Activated CD4-positive, alpha-beta T cell treated with anti-CD3 and anti-CD28 coated beads, Interleukin-10, Interleukin-2, amounts not matched to agents 100 ng/mL and 50 ng/mL, durations not matched to agents 16 hours and 8 hours (primary cell): ENCODE measurements around the gene PLB1.
"Not testable (repeated sequence)": the region's sequence is repeated elsewhere in the genome, so short reads cannot be mapped to it uniquely, and the experiment has no call there.

Source experiments
- DNase-seq: peaks from one replicate; pipeline ENCODE4 v3.0.0-alpha.2; 2020

The PLB1 gene

DNA sequence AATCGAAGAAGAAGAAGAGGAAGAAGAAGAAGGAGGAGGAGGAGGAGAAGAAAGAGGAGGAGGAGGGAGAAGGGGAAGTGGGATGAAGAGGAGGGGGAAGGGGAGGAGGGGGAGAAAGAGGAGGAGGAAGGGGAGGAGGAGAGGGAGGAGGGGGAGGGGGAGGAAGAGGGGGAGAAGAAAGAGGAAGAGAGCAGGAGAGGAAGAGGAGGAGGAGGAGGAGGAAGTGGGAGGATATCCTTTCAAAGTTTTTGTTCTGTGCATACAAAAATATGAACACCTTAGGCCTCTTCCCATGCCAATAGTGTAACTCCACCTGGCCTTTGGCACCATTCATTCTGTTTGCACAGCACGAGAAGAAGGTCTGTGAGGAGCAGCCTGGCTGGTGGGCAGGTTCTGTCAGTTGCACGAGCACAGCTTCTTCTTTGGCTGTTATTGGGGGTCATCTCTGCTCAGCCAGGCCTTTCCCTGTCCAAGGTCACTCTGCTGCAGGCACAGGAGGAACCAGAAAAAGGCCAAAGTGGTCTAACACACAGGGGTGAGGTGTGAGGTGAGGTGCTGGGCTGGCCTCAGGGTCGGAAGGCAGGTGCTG lies 25.8 kb upstream of the PLB1 start:
- no peak for DNase-seq

GRCh38 chr2:28470759-28471158 lies 25.1 kb upstream of the PLB1 start:
- no peak for DNase-seq

- DNase-seq, result no peak
Measured at GRCh38 chr2:28471214-28471613, 24.6 kb upstream of the PLB1 start.

DNA sequence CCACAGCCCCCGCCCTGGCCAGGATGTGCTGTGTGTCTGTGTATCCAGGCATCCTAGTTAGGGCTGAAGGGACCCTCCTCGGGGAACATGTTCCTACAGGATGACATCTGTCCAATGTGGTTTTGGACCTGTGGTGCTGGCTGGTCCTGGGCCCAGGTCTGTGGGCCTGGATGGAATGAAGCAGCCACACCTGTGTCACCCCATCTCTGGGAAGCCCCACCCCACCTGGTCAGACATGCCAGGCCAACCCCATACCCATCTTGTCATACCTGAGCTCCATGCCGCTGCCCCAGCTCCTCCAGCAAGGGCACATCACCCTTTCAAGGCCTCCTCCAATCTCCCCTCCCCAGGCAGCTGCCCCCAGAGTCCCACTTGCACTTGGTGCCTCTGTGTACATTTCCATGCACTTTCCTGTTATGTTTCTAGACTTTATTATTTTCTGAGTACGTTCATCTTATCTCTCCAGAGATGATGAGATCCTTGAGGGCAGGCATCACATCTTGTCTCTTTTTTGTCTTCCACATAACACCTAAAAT lies 24.1 kb upstream of the PLB1 start:
- no peak for DNase-seq

- DNase-seq, result not testable (repeated sequence)
Measured at GRCh38 chr2:28472641-28473040, 23.2 kb upstream of the PLB1 start.

- DNase-seq, result no peak
Measured at GRCh38 chr2:28475088-28475595, 20.7 kb upstream of the PLB1 start.

DNA sequence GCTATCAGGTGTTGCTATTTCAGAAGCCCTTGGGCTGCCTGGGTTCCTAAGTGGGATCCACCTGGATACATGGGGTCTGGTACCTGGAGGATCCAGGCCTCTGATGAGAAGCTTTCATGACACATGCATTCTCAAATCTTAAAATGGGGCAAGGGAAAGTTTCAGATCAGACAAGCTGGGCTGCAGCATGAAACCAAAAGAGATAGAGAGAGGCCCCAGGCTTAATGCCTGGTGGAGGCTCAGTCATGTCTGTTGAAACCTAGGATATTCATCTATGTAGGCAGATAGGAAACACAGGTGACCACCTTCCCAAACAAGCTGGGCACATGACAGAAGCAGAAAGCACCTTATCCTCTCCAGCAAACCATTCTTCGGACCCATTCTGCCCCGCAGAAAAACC lies 18.8 kb upstream of the PLB1 start:
- no peak for DNase-seq

DNA sequence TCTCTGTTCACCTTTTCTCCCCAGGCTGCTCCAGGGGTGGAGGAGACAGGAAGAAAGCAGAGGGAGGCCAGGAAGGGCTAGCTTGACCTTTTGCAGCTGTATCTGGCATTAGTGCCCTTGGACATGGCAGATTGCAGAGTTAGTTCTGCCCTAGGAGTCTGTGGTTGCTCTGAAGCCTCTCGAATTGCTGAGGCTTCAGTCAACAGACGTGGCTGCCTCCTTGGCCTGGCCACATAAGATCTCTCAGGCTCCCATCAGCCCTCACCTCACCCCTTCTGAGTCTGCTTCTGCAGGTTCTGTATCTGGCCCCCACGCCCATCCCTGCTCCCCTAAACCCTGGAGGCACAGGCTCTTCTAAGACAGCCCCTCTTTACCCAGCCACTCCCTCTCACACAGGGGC lies 18.2 kb upstream of the PLB1 start:
- DNase-seq, result no peak

- no peak for DNase-seq
Measured at GRCh38 chr2:28480403-28481049, 15.3 kb upstream of the PLB1 start.

- DNase-seq, result no peak
Measured at GRCh38 chr2:28481905-28482304, 14.0 kb upstream of the PLB1 start.

DNA sequence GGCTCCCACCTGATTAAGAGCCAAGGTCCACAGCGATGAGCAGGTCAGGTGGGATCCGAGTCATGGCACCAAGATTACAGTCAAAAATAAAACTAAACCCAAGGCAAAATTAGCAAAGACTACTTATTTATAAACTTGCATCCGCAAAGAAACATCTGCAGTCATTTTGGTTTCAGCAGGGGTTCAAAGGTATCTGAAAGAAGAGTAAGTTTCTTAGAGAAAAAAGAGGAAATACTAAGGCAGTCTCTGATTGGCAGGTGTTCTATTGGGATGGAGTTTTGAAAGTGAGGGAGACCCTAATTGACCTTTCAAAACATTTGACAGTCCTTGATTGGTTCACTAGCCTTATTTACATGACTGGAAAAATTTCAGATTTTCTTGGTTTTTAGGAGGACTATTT lies 11.0 kb upstream of the PLB1 start:
- no peak for DNase-seq

DNA sequence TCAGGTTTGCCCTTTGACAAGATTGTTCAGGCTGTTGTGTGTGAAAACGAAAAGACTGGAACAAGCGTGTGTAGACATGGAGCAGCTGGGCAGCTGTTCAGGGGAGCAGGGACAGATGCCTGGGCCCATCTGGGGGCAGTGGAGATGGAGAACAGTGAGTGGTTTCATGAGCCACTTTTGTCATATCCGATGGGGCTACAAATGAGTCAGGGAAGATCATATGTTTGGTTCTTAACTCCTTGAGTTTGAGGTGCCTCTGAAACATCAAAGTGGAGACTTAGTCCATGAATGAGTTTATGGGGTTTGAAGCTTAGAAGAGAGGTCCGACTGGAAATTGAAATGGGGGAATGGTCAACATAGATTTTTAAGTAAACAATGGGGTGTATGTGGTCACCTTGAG lies 9.3 kb upstream of the PLB1 start:
- no peak for DNase-seq

- DNase-seq, result no peak
Measured at GRCh38 chr2:28487258-28487657, 8.6 kb upstream of the PLB1 start.

GRCh38 chr2:28488083-28488830 lies 7.6 kb upstream of the PLB1 start:
- DNase-seq, result no peak

- no peak for DNase-seq
Measured at GRCh38 chr2:28488858-28489575, 6.8 kb upstream of the PLB1 start.

- DNase-seq, result no peak
Measured at GRCh38 chr2:28490558-28490957, 5.3 kb upstream of the PLB1 start.

- no peak for DNase-seq
Measured at GRCh38 chr2:28492282-28492681, 3.6 kb upstream of the PLB1 start.

- no peak for DNase-seq
Measured at GRCh38 chr2:28493636-28494035, 2.2 kb upstream of the PLB1 start.

GRCh38 chr2:28496781-28497180 lies 921 bp downstream of the PLB1 start:
- no peak for DNase-seq

DNA sequence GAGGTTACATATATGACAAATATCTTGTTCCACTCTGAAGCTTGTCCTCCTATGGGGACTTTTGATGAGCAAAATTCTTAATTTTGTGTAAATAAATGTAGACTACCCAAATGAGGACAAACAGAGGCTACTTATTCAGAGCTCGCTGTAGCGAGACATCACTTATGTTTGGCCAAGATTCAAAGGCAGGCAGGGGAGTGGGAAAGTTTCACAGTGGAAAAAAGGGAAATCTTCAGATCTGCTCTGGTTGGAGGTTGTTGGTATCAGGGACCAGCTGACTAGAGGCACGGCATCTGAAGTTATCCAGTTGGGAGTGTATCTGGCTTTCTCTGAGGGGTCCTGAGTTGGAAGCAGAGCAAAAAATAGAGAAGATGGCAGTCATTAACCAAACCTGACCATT lies 1.3 kb downstream of the PLB1 start:
- no peak for DNase-seq

DNA sequence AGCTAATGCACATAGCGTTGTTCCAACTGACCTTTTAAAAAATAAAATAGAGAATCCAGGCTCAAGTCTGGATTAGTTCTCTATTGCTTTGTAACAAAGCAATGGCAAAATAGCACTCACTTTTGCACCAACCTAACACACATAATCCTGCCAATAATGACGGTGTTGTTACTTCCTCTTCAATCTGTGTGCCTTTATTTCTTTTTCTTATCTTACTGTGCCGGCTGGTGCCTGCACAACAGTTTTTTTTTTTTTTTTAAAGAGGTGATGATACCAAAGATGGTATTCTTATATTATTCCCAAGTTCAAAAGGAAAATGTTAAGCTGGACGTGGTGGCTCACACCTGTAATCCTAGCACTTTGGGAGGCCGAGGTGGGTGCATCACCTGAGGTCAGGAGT lies 3.4 kb downstream of the PLB1 start:
- no peak for DNase-seq

- DNase-seq, result no peak
Measured at GRCh38 chr2:28505361-28505760, 9.5 kb downstream of the PLB1 start.
